A673 (cell line): ENCODE results near the gene CXCL12.

ENCODE experiments used
- CTCF ChIP-seq: fragments of 300-800, 200-600 bp; sonication (generic); conservative IDR thresholded peaks from 2 replicates; pipeline ENCODE4 v1.5.1; 2017; ENCODE audit warnings: low read depth, mild to moderate bottlenecking, antibody characterized with exemption, low read length, moderate library complexity, mixed read lengths
- EZH2 ChIP-seq: fragments of 200-600 bp; sonication (generic); IDR thresholded peaks from 2 replicates; pipeline ENCODE4 v1.6.1; 2017; ENCODE audit warnings: borderline replicate concordance, low read depth, mild to moderate bottlenecking, mixed read lengths, antibody characterized with exemption, low read length; ENCODE audit not compliant: poor library complexity, severe bottlenecking

GRCh38 chr10:44390585-44391072 lies 5.7 kb upstream of the CXCL12 start:
- TF ChIP-seq CTCF (no peak), EZH2 (no peak)
